ENCODE data around the gene ZNF335. TPM values are rescaled to one million over a fixed set of nuclear protein-coding genes. Genes with fewer than 3 reads are reported as not detected.

Gene ZNF335
- total RNA-seq, result 12.1 TPM in 2 replicates

DNA sequence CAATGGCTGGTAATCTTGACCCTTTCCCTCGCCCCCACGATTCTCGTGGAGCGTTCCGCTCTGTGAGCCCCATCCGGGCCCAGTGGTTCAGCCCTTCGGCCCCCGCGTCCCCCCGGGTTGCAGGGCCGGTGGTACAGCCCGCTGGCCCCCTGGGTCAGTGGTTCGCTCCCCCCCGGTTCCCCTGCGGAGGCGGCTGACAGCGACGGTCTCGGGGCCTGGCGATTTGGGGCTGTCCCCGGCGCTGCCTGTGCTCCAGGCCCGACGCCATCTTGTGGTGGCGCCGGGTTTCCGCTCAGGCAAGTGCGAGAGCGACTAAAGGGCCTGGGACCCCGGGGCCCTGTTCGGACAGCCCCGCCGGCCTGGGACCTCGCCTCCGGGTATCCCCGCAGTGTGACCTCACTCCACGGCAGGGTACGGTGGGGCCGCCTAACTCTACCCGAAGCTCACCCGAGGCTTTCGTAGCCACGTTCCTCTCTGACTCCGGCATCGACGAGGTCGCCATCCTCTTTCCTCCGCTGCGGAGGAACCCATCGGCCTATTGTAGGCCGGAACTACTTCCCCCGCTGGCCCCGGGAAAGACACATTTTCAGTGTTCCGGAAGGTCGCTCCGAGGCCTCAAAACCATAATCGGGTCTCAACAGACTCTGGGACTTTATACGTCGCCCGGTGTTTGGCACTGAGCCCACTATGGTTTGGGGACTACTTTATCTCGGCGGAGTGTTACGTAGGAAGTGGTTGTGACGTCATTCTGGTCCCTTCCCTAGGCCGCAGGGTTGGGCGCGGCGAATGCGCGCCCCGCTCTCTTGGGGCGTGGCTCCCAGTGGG, at the start of gene ZNF335:
TSS of gene ZNF335 (minus strand) at position 529 of the 825 bp plus-strand sequence. CDS start 793 bp downstream, outside the sequence.

GRCh38 chr20:45934586-45935415, 37.2 kb downstream of the ZNF335 start, which contains the start of gene PCIF1:
TSS of gene PCIF1 (plus strand) at chr20:45934683. CDS start at chr20:45939000, 4,317 bp downstream.

GRCh38 chr20:45911486-45912343, 60.3 kb downstream of the ZNF335 start, which contains the start of gene PLTP:
TSS of gene PLTP (minus strand) at chr20:45912155. CDS start at chr20:45911452, 703 bp downstream.

Other genes starting within 250 kb of the ZNF335 start
- gene SPINT4, start 249.9 kb downstream of the ZNF335 start, total RNA-seq, result not detected in 2 replicates
- 3.7 TPM in 1 of 2 replicates, not detected in the other for gene WFDC3, start 180.3 kb downstream of the ZNF335 start, total RNA-seq
- gene DNTTIP1, start 180.2 kb downstream of the ZNF335 start, total RNA-seq, result 30.2 and 32.6 TPM in 2 replicates
- gene UBE2C, start 159.6 kb downstream of the ZNF335 start, total RNA-seq, result 108 and 126 TPM in 2 replicates
- not detected in 2 replicates for gene TNNC2, start 144.9 kb downstream of the ZNF335 start, total RNA-seq
- 11.6 and 27.0 TPM in 2 replicates for gene SNX21, start 138.4 kb downstream of the ZNF335 start, total RNA-seq
- 37.2 and 57.0 TPM in 2 replicates for gene ACOT8, start 114.8 kb downstream of the ZNF335 start, total RNA-seq
- gene ZSWIM3, start 114.6 kb downstream of the ZNF335 start, total RNA-seq, result 3.3 and 4.1 TPM in 2 replicates
- gene ZSWIM1, start 91.0 kb downstream of the ZNF335 start, total RNA-seq, result 9.1 and 11.7 TPM in 2 replicates
- gene SPATA25, start 84.6 kb downstream of the ZNF335 start, total RNA-seq, result 1.3 TPM in 1 of 2 replicates, not detected in the other
- gene NEURL2, start 81.0 kb downstream of the ZNF335 start, total RNA-seq, result 2.2 and 2.3 TPM in 2 replicates
- gene CTSA, start 80.9 kb downstream of the ZNF335 start, total RNA-seq, result 129 and 130 TPM in 2 replicates
- 6.3 and 11.5 TPM in 2 replicates for gene PLTP, start 60.0 kb downstream of the ZNF335 start, total RNA-seq
- gene PCIF1, start 37.5 kb downstream of the ZNF335 start, total RNA-seq, result 16.1 and 20.9 TPM in 2 replicates
- gene MMP9, start 36.7 kb upstream of the ZNF335 start, total RNA-seq, result 0.07 TPM in 1 of 2 replicates, not detected in the other
- under 0.01 and 0.10 TPM in 2 replicates for gene SLC12A5, start 57.0 kb upstream of the ZNF335 start, total RNA-seq
- 22.9 and 25.3 TPM in 2 replicates for gene NCOA5, start 117.8 kb upstream of the ZNF335 start, total RNA-seq
- 10.9 and 12.9 TPM in 2 replicates for gene CD40, start 146.1 kb upstream of the ZNF335 start, total RNA-seq

All from mammary microvascular endothelial cell (primary cell).